Measurements from ENCODE around the gene TAS1R1. TPM values are rescaled to one million over a fixed set of nuclear protein-coding genes. Genes with fewer than 3 reads are reported as not detected.

The TAS1R1 gene
- total RNA-seq, 2 donors from 2014 or later, result not detected

DNA sequence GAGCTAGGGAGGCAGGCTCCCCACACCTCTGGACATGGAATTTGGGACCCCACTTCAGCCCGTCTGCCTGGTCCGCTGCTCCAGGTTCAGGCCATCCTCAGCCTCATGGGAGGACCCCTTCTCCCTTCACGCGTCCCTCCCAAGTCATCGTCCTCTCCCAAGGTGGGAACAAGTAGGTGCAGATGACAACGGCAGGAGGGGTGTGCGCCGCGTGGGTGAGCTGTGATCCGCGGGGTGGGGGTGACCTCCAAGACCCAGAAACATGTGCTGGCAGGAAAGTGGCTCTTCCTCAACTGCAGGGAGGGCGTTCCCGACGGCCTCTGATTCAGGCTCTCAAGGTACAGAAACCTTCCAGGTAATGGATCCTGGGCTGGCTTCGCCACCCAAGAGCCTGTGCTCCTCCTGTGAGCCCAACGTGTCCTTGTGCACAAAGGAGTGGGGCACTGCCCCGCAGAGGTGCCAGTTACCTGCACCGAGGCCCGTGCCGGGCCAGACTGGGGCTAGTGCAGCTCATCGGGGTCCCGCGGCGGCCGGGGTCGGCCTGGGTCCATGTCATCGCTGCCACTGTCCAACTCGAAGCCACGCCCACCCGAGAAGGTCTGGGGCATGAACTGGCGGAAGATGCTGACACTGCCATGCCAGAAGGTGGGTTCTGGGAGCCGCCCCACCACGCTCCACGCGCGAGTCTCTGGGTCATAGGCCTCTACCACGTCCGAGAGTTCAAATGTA, 37.9 kb downstream of the TAS1R1 start:
- H3K27me3 ChIP-seq, result no peaks in the 10 kb centered on the region
- DNase-seq, result no peak
- TF ChIP-seq, protein P1, sequence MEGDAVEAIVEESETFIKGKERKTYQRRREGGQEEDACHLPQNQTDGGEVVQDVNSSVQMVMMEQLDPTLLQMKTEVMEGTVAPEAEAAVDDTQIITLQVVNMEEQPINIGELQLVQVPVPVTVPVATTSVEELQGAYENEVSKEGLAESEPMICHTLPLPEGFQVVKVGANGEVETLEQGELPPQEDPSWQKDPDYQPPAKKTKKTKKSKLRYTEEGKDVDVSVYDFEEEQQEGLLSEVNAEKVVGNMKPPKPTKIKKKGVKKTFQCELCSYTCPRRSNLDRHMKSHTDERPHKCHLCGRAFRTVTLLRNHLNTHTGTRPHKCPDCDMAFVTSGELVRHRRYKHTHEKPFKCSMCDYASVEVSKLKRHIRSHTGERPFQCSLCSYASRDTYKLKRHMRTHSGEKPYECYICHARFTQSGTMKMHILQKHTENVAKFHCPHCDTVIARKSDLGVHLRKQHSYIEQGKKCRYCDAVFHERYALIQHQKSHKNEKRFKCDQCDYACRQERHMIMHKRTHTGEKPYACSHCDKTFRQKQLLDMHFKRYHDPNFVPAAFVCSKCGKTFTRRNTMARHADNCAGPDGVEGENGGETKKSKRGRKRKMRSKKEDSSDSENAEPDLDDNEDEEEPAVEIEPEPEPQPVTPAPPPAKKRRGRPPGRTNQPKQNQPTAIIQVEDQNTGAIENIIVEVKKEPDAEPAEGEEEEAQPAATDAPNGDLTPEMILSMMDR (IDR thresholded peaks at IDR 0.05), result no peak
- peaks cover 4% of the 10 kb centered on the region for H3K4me1 ChIP-seq
- no peak overlapping the region for H3K4me3 ChIP-seq
- intact Hi-C loops (cut with DNase I), result no loop called here
- H3K9me3 ChIP-seq, result no peaks in the 10 kb centered on the region
- no peak overlapping the region for H3K27ac ChIP-seq
- H3K9ac ChIP-seq (ENCODE audit: low read depth in 2 of 2, low read length in 2 of 2), result no peak overlapping the region
- H3K36me3 ChIP-seq, result no peaks in the 10 kb centered on the region

DNA sequence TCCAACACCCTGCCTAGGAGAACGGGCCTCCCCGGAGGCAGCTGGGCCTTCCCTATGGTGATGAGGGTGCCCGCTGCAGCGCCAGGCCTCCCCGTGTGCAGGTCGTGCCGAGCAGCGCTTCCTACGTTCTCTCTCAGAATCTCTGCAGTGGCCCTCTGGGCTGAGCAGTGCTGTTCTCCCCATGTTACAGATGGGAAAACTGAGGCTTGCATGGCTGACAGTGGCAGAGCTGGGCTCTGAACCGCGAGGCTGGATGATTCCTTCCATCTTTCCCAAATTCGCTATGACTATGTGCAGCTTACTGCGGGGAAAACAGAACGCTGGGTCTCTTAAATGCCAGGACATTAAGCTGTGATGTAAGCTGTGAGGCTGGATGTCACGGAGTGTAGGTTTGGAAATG, 38.7 kb downstream of the TAS1R1 start:
- Histone ChIP-seq H3K4me3 (no peak overlapping the region), H3K9ac (ENCODE audit: low read depth in 2 of 2, low read length in 2 of 2) (no peak overlapping the region), H3K9me3 (no peaks in the 10 kb centered on the region), H3K36me3 (no peaks in the 10 kb centered on the region), H3K27ac (no peak overlapping the region), H3K4me1 (peaks cover 4% of the 10 kb centered on the region), H3K27me3 (no peaks in the 10 kb centered on the region)
- DNase-seq, result no peak
- TF ChIP-seq, protein P1 (IDR thresholded peaks at IDR 0.05), result no peak
- intact Hi-C loops (cut with DNase I), result no loop called here

DNA sequence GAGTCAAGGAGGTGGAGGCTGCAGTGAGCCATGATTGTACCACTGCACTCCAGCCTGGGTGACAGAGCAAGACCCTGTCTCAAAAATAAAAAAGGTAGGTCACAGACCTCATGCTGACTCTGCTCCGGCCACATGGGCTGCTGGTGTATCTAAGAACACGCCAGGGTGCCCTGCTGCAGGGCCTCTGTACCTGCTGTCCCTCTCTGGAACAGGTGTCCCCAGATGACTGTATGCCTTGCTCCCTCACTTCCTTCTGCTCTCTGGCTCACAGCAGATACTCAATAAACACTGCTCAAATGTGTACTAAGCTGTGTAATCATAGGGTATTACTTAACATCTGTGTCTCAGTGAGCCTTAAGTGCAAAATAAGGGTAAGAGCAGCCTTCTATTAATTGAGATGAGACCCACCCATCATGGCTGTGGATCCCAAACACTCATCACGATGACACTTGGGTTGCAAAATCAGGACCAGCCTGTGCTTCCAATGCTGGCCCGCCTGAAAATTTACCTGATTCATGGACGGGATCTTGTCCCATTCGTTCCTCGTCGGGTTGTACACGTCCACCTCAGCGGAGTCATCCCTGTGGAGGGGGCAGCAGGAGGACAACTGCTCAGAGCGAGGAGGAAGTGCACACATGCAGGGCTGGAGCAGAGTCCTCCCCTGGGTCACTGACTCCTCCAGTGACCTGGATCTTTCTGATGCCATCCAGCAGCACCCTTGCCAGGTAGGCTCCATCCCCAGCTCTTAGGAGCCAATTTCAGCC, 40.1 kb downstream of the TAS1R1 start:
- H3K4me3 ChIP-seq, result no peak overlapping the region
- no peaks in the 10 kb centered on the region for H3K36me3 ChIP-seq

DNA sequence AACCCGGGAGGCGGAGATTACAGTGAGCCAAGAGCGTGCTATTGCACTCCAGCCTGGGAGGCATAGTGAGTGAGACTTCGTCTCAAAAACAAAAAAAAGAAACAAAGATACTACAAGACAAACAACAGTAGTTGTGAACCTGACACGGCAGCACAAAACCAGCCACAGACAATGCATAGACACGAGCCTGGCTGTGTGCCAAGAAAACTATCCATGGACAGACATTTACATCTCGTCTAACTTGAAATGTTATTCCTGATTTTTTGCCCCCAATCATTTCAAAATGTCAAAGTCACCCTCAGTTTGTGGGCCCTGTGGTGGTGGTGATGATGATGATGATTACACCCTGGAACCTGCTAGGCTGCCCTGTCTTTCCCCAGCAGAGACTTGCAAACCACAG, 41.2 kb downstream of the TAS1R1 start:
- Histone ChIP-seq H3K9me3 (no peaks in the 10 kb centered on the region), H3K27me3 (no peaks in the 10 kb centered on the region), H3K36me3 (no peaks in the 10 kb centered on the region), H3K27ac (no peak overlapping the region), H3K4me1 (peaks cover 10% of the 10 kb centered on the region), H3K4me3 (no peak overlapping the region), H3K9ac (ENCODE audit: low read depth in 2 of 2, low read length in 2 of 2) (no peak overlapping the region)
- DNase-seq, result no peak
- intact Hi-C loops (cut with DNase I), result no loop called here
- TF ChIP-seq, protein P1 (IDR thresholded peaks at IDR 0.05), result no peak

More for the DNA sequence above, 40.1 kb downstream of the TAS1R1 start:
- intact Hi-C loops (cut with DNase I), result no loop called here
- no peaks in the 10 kb centered on the region for H3K27me3 ChIP-seq
- TF ChIP-seq, protein P1 (IDR thresholded peaks at IDR 0.05), result no peak
- H3K27ac ChIP-seq, result no peak overlapping the region
- H3K4me1 ChIP-seq, result peaks cover 5% of the 10 kb centered on the region
- H3K9me3 ChIP-seq, result no peaks in the 10 kb centered on the region
- no peak for DNase-seq
- no peak overlapping the region for H3K9ac ChIP-seq (ENCODE audit: low read depth in 2 of 2, low read length in 2 of 2)

DNA sequence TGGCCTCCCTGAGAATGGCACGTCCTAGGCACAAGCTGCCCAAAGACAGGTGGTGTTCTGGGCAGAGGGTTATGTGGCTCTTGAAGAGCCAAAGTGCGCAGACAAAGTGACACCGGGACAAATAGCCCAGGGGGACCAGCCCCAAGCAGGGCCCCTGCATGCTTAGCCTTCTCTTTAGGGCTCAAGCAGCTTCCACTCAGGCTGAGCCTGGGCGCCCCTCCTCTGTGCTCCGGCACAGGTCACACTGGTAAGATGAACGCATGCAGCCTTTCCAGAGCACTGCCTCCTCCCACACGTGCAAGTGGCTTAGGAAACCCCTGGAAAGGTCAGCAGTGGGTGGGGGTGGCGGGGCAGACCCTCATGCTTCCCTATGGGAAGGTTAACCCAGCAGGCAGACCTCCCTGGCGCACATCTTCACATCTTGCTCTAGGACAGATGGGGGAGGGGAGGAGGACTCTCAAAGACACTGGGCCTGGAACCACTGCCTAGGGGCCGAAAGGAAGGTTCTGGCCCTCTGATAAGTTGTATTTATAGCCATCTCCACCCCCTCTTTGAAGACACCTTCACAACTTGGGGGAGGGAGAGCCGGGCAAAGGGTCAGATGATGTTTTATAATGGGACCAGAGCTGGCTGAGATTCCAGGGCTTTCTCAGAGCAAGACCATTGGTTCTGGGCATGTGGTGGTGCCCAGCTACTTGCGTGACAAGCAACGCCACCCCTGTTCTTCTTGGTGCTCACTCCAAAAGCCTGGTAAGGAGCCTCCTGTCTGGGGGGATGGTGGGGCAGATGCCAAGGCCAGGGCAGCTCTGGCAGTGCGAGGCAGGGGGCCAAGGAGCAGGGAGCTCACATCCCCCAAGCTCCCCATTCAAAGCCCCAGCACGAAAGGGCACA, 42.0 kb downstream of the TAS1R1 start:
- no peaks in the 10 kb centered on the region for H3K9me3 ChIP-seq
- TF ChIP-seq, protein P1 (IDR thresholded peaks at IDR 0.05), result no peak
- no peak overlapping the region for H3K9ac ChIP-seq (ENCODE audit: low read depth in 2 of 2, low read length in 2 of 2)
- no peak overlapping the region for H3K27ac ChIP-seq
- no peak overlapping the region for H3K4me3 ChIP-seq
- no peak for DNase-seq
- H3K27me3 ChIP-seq, result no peaks in the 10 kb centered on the region
- intact Hi-C loops (cut with DNase I), result no loop called here
- H3K36me3 ChIP-seq, result no peaks in the 10 kb centered on the region
- peaks cover 10% of the 10 kb centered on the region for H3K4me1 ChIP-seq

Data from colonic mucosa (tissue), 4 donors.